GM18502 (cell line): ENCODE measurements around the gene ZNF213.
A peak's percentile ranks its signal among the peaks of the same experiment; 100 is the strongest.
"Not testable (repeated sequence)": the region's sequence is repeated elsewhere in the genome, so short reads cannot be mapped to it uniquely, and the experiment has no call there.

Source experiments
- ATAC-seq: cut with Tn5 transposase; IDR thresholded peaks from one replicate; pipeline ENCODE4 v1.9.1; 2021; ENCODE audit warnings: mild to moderate bottlenecking; ENCODE audit not compliant: unreplicated experiment, poor library complexity

ZNF213 gene

GRCh38 chr16:3127745-3128144 lies 7.1 kb upstream of the ZNF213 start:
- ATAC-seq: no peak

GRCh38 chr16:3129137-3130131 lies 5.4 kb upstream of the ZNF213 start:
- peak; percentile 58 for ATAC-seq

- ATAC-seq: no peak
Measured at GRCh38 chr16:3131755-3132377, 3.0 kb upstream of the ZNF213 start.

- ATAC-seq: no peak
Measured at GRCh38 chr16:3133844-3134243, 985 bp upstream of the ZNF213 start.

GRCh38 chr16:3135126-3135715 lies 392 bp downstream of the ZNF213 start:
- peak; percentile 10 for ATAC-seq

GRCh38 chr16:3137267-3137666 lies 2.4 kb downstream of the ZNF213 start:
- ATAC-seq: no peak

- ATAC-seq: no peak
Measured at GRCh38 chr16:3138342-3138741, 3.5 kb downstream of the ZNF213 start.

GRCh38 chr16:3138823-3139426 lies 4.1 kb downstream of the ZNF213 start:
- ATAC-seq: no peak

GRCh38 chr16:3139561-3139960 lies 4.7 kb downstream of the ZNF213 start:
- ATAC-seq: not testable (repeated sequence)

- no peak for ATAC-seq
Measured at GRCh38 chr16:3140603-3141427, 6.0 kb downstream of the ZNF213 start.

GRCh38 chr16:3141781-3142311 lies 7.0 kb downstream of the ZNF213 start:
- ATAC-seq: no peak

- ATAC-seq: no peak
Measured at GRCh38 chr16:3142327-3142726, 7.5 kb downstream of the ZNF213 start.

GRCh38 chr16:3142770-3143169 lies 7.9 kb downstream of the ZNF213 start:
- ATAC-seq: no peak

- ATAC-seq: no peak
Measured at GRCh38 chr16:3143189-3143588, 8.4 kb downstream of the ZNF213 start.

GRCh38 chr16:3143598-3144320 lies 8.9 kb downstream of the ZNF213 start:
- ATAC-seq: no peak

GRCh38 chr16:3144321-3144983 lies 9.6 kb downstream of the ZNF213 start:
- no peak for ATAC-seq

GRCh38 chr16:3145151-3145550 lies 10.3 kb downstream of the ZNF213 start:
- ATAC-seq: no peak

- ATAC-seq: no peak
Measured at GRCh38 chr16:3145660-3146059, 10.8 kb downstream of the ZNF213 start.
